HG03064 (cell line): ENCODE results near the gene AEBP2.
"Not testable (repeated sequence)": the region's sequence is repeated elsewhere in the genome, so short reads cannot be mapped to it uniquely, and the experiment has no call there.

ENCODE experiments used
- ATAC-seq: cut with Tn5 transposase; IDR thresholded peaks from one replicate; pipeline ENCODE4 v1.9.1; 2021; ENCODE audit warnings: low read depth; ENCODE audit not compliant: unreplicated experiment

The AEBP2 gene

GRCh38 chr12:19419086-19419485 lies 20.2 kb upstream of the AEBP2 start:
- ATAC-seq = no peak

GRCh38 chr12:19421503-19422282 lies 17.6 kb upstream of the AEBP2 start:
- ATAC-seq = no peak

GRCh38 chr12:19423166-19423930 lies 15.9 kb upstream of the AEBP2 start:
- ATAC-seq = no peak

GRCh38 chr12:19428246-19428645 lies 11.0 kb upstream of the AEBP2 start:
- no peak for ATAC-seq

GRCh38 chr12:19429491-19429890 lies 9.8 kb upstream of the AEBP2 start:
- ATAC-seq = not testable (repeated sequence)

- ATAC-seq = no peak
Observed at GRCh38 chr12:19430988-19431387, 8.3 kb upstream of the AEBP2 start.

- no peak for ATAC-seq
Observed at GRCh38 chr12:19431407-19432308, 7.6 kb upstream of the AEBP2 start.

- no peak for ATAC-seq
Observed at GRCh38 chr12:19432309-19433170, 6.8 kb upstream of the AEBP2 start.

GRCh38 chr12:19434538-19434937 lies 4.8 kb upstream of the AEBP2 start:
- ATAC-seq = no peak

- ATAC-seq = no peak
Observed at GRCh38 chr12:19435831-19436497, 3.3 kb upstream of the AEBP2 start.

- ATAC-seq = no peak
Observed at GRCh38 chr12:19436931-19437330, 2.4 kb upstream of the AEBP2 start.

GRCh38 chr12:19437996-19438395 lies 1.3 kb upstream of the AEBP2 start:
- no peak for ATAC-seq

GRCh38 chr12:19440019-19440858 lies 947 bp downstream of the AEBP2 start:
- ATAC-seq = peak; percentile 32

GRCh38 chr12:19440916-19441315 lies 1.6 kb downstream of the AEBP2 start:
- no peak for ATAC-seq

GRCh38 chr12:19443585-19443984 lies 4.3 kb downstream of the AEBP2 start:
- no peak for ATAC-seq

GRCh38 chr12:19444097-19444496 lies 4.8 kb downstream of the AEBP2 start:
- no peak for ATAC-seq

- ATAC-seq = no peak
Observed at GRCh38 chr12:19447386-19447785, 8.1 kb downstream of the AEBP2 start.

GRCh38 chr12:19449814-19450213 lies 10.5 kb downstream of the AEBP2 start:
- no peak for ATAC-seq

- ATAC-seq = no peak
Observed at GRCh38 chr12:19450362-19450761, 11.1 kb downstream of the AEBP2 start.
